Neural cell (in vitro differentiated cells): Measurements from ENCODE around the gene LPP. TPM values are rescaled to one million over a fixed set of nuclear protein-coding genes. Genes with fewer than 3 reads are reported as not detected.

Experiments used
- H2AFZ ChIP-seq: fragments of 200-600, 300-800 bp; sonication (generic), shearing (Covaris generic); 2 replicates; pipeline ENCODE4 v1.6.0; 2014; ENCODE audit warnings: low read depth, mild to moderate bottlenecking, antibody characterized with exemption, low read length, moderate library complexity
- H3F3A ChIP-seq: fragments of 200-600 bp; shearing (Covaris generic); 2 replicates; pipeline ENCODE4 v1.6.1; 2016; ENCODE audit warnings: mild to moderate bottlenecking, moderate library complexity, mixed read lengths, antibody characterized with exemption, low read length; ENCODE audit not compliant: insufficient read depth, poor library complexity, severe bottlenecking
- H3K27ac ChIP-seq: fragments of 200-600, 300-800 bp; sonication (generic), shearing (Covaris generic); 2 replicates; pipeline ENCODE4 v1.5.1; 2014; ENCODE audit warnings: mild to moderate bottlenecking, low read length, moderate library complexity
- H3K27me3 ChIP-seq: fragments of 300-800, 200-600 bp; sonication (generic), shearing (Covaris generic); 2 replicates; pipeline ENCODE4 v1.6.0; 2014; ENCODE audit warnings: mild to moderate bottlenecking, low read depth, low read length, moderate library complexity; ENCODE audit not compliant: insufficient read depth
- H3K36me3 ChIP-seq: fragments of 300-800, 200-600 bp; sonication (generic), shearing (Covaris generic); 2 replicates; pipeline ENCODE4 v1.5.1; 2014; ENCODE audit warnings: mild to moderate bottlenecking, antibody characterized with exemption, low read length, moderate library complexity; ENCODE audit not compliant: insufficient read depth
- H3K4me2 ChIP-seq: fragments of 300-800, 200-600 bp; sonication (generic), shearing (Covaris generic); 2 replicates; pipeline ENCODE4 v1.6.0; 2014; ENCODE audit warnings: mild to moderate bottlenecking, low read length
- H3K4me3 ChIP-seq: fragments of 300-800, 200-600 bp; sonication (generic), shearing (Covaris generic); 2 replicates; pipeline ENCODE4 v1.5.1; 2014; ENCODE audit warnings: mild to moderate bottlenecking, low read length, moderate library complexity
- H3K79me2 ChIP-seq: fragments of 200-600 bp; shearing (Covaris generic); replicated peaks from 2 replicates; pipeline ENCODE4 v1.6.0; 2014; ENCODE audit warnings: mild to moderate bottlenecking, low read length, moderate library complexity; ENCODE audit not compliant: insufficient read depth
- H3K9ac ChIP-seq: fragments of 300-800, 200-600 bp; sonication (generic), shearing (Covaris generic); 2 replicates; pipeline ENCODE4 v1.6.1; 2016; ENCODE audit warnings: mild to moderate bottlenecking, low read length, mixed read lengths
- H3K9me2 ChIP-seq: fragments of 200-600 bp; shearing (Covaris generic); 2 replicates; pipeline ENCODE4 v1.6.1; 2016; ENCODE audit warnings: mild to moderate bottlenecking, low read length, mixed read lengths; ENCODE audit not compliant: insufficient read depth
- H3K9me3 ChIP-seq: fragments of 200-600, 300-800 bp; sonication (generic), shearing (Covaris generic); 2 replicates; pipeline ENCODE4 v1.6.1; 2016; ENCODE audit warnings: mild to moderate bottlenecking, mixed run types, low read length, moderate library complexity, mixed read lengths
- H4K20me1 ChIP-seq: fragments of 200-600 bp; shearing (Covaris generic); 2 replicates; pipeline ENCODE4 v1.6.1; 2016; ENCODE audit warnings: mild to moderate bottlenecking, mixed run types; ENCODE audit not compliant: insufficient read depth
- CTCF ChIP-seq: fragments of 450-650 bp; IDR thresholded peaks from 2 replicates; pipeline ENCODE4 v1.5.1; 2014; ENCODE audit warnings: antibody characterized with exemption, mild to moderate bottlenecking, moderate library complexity; ENCODE audit not compliant: poor library complexity, severe bottlenecking
- EP300 ChIP-seq: fragments of 450-650 bp; conservative IDR thresholded peaks from 2 replicates; pipeline ENCODE4 v1.6.1; 2014; ENCODE audit warnings: antibody characterized with exemption, mild to moderate bottlenecking, moderate library complexity; ENCODE audit not compliant: poor library complexity, severe bottlenecking
- EZH2 ChIP-seq: fragments of 200-600, 300-800 bp; shearing (Covaris generic), sonication (generic); IDR thresholded peaks from 2 replicates; pipeline ENCODE4 v1.6.1; 2014; ENCODE audit warnings: antibody characterized with exemption, low read length, borderline replicate concordance, mild to moderate bottlenecking; ENCODE audit not compliant: insufficient read depth, poor library complexity, severe bottlenecking
- MXI1 ChIP-seq: fragments of 450-650 bp; conservative IDR thresholded peaks from 2 replicates; pipeline ENCODE4 v1.6.1; 2014; ENCODE audit warnings: antibody characterized with exemption, mild to moderate bottlenecking; ENCODE audit not compliant: poor library complexity, severe bottlenecking
- POLR2AphosphoS5 ChIP-seq: IDR thresholded peaks from 2 replicates; pipeline ENCODE4 v1.6.1; 2012
- RAD21 ChIP-seq: fragments of 450-650 bp; conservative IDR thresholded peaks from 2 replicates; pipeline ENCODE4 v1.6.1; 2014; ENCODE audit warnings: antibody characterized with exemption, mild to moderate bottlenecking, moderate library complexity
- REST ChIP-seq: IDR thresholded peaks from 2 replicates; pipeline ENCODE4 v1.6.1; 2012; ENCODE audit warnings: borderline replicate concordance
- SMC3 ChIP-seq: fragments of 450-650 bp; conservative IDR thresholded peaks from 2 replicates; pipeline ENCODE4 v1.6.1; 2014; ENCODE audit warnings: antibody characterized with exemption, mild to moderate bottlenecking, moderate library complexity; ENCODE audit not compliant: poor library complexity
- TAF1 ChIP-seq: IDR thresholded peaks from 2 replicates; pipeline ENCODE4 v1.6.1; 2012; ENCODE audit warnings: low read depth
- polyA plus RNA-seq: library from polyadenylated mRNA; depleted of rRNA; stranded (reverse); fragments of >200 nt; gene quantifications from 2 replicates; pipeline ENCODE4 v1.2.3, GENCODE V29; 2014

LPP gene
- polyA plus RNA-seq, 1 donor from 2014 or later: 3.0 TPM

GRCh38 chr3:188209034-188209433, 55.1 kb downstream of the LPP start:
- peak overlapping the region; percentile 29 for H3K4me3 ChIP-seq
- H3F3A ChIP-seq: peaks cover 2% of the 10 kb centered on the region
- no peaks in the 10 kb centered on the region for H3K9me3 ChIP-seq
- peaks cover 9% of the 10 kb centered on the region for H3K79me2 ChIP-seq
- H4K20me1 ChIP-seq: no peaks in the 10 kb centered on the region
- H3K36me3 ChIP-seq: no peaks in the 10 kb centered on the region
- peak overlapping the region; percentile 67 for H3K27ac ChIP-seq
- H3K27me3 ChIP-seq: no peaks in the 10 kb centered on the region
- no peak overlapping the region for H2AFZ ChIP-seq
- no peak for TF ChIP-seq CTCF
- TF ChIP-seq EZH2: no peak
- TF ChIP-seq POLR2AphosphoS5: no peak
- TF ChIP-seq REST: no peak
- no peak for TF ChIP-seq SMC3
- TF ChIP-seq EP300: no peak
- TF ChIP-seq RAD21: no peak
- no peak for TF ChIP-seq TAF1
- TF ChIP-seq MXI1: no peak
- no peak overlapping the region for H3K4me2 ChIP-seq
- no peaks in the 10 kb centered on the region for H3K9me2 ChIP-seq
- H3K9ac ChIP-seq: peak overlapping the region; percentile 28

GRCh38 chr3:188209740-188210139, 55.8 kb downstream of the LPP start:
- TF ChIP-seq CTCF: no peak
- TF ChIP-seq TAF1: no peak
- no peak for TF ChIP-seq POLR2AphosphoS5
- no peak for TF ChIP-seq REST
- TF ChIP-seq RAD21: no peak
- TF ChIP-seq EZH2: no peak
- TF ChIP-seq EP300: no peak
- TF ChIP-seq MXI1: no peak
- no peak for TF ChIP-seq SMC3
- Histone ChIP-seq H3K79me2 (peaks cover 5% of the 10 kb centered on the region), H3K4me2 (no peak overlapping the region), H2AFZ (no peak overlapping the region), H3K9me2 (no peaks in the 10 kb centered on the region), H3K27ac (no peak overlapping the region), H3K27me3 (no peaks in the 10 kb centered on the region), H3K9me3 (no peaks in the 10 kb centered on the region), H4K20me1 (no peaks in the 10 kb centered on the region), H3K9ac (no peak overlapping the region), H3K4me3 (no peak overlapping the region), H3K36me3 (no peaks in the 10 kb centered on the region), H3F3A (peaks cover 2% of the 10 kb centered on the region)
